ENCODE measurements around the gene CECR2.
A peak's percentile ranks its signal among the peaks of the same experiment; 100 is the strongest.

Gene CECR2

DNA sequence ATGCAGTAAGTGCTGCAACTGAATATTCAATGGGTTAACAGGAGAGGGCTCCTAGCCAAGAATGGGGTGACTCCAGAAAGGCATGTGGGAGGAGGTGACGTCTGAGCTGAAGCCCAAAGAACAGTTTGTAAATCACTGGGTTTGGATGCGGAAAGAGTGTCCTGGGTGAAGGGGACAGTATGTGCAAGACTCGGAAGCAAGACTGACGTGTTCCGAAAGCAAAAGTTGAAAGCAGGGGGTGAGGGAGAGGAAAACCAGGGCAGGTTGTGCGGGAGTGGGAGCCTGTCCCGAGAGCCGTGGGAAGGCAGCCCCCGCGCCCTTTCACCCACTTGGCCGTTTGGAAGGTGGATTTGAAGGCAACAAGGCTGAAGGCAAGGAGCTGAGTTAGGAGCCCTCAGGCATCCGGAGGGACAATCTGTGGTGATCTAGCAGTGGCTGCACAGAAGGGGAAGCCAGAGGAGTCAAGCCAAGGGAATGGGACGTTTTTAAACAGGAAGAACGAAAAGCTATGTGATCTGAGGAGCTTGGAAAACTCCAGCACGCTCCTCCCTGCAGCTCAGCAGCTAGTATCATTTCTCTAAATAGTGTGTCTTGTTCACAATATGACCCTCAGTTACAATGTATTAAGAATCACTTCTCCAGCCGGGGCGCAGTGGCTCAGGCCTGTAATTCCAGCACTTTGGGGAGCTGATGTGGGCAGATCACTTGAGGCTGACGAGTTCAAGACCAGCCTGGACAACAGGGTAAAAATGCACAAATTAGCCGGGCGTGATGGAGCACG, 201.8 kb downstream of the CECR2 start:
- DNase-seq (ENCODE audit: low spot score): peak; percentile 87

GRCh38 chr22:17575151-17575550, 205.9 kb downstream of the CECR2 start:
- DNase-seq (ENCODE audit: low spot score): no peak

DNA sequence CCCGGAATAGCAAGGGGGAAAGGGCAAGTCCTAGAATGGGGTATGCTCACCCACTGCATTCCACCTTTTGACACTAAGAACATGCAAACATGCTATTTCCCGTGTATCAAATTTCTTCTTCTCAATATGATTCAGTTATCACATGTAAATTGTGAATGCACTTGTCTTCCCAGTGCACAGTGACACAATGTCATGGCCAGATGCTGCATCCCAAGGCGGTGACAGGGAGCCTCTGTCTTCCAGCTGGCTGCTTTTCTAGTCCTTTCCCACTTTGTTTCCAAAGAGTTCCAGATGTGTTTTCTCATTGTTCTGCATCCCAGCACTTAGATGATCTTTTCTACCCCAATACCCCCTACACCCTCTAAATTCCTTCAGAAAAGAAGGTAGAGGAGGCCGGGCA, 206.4 kb downstream of the CECR2 start:
- peak; percentile 89 for DNase-seq (ENCODE audit: low spot score)

GRCh38 chr22:17576470-17576869, 207.2 kb downstream of the CECR2 start:
- DNase-seq (ENCODE audit: low spot score): no peak

- DNase-seq (ENCODE audit: low spot score): peak; percentile 89
These were observed 209.0 kb downstream of the CECR2 start for GRCh38 chr22:17578136-17578754.

DNA sequence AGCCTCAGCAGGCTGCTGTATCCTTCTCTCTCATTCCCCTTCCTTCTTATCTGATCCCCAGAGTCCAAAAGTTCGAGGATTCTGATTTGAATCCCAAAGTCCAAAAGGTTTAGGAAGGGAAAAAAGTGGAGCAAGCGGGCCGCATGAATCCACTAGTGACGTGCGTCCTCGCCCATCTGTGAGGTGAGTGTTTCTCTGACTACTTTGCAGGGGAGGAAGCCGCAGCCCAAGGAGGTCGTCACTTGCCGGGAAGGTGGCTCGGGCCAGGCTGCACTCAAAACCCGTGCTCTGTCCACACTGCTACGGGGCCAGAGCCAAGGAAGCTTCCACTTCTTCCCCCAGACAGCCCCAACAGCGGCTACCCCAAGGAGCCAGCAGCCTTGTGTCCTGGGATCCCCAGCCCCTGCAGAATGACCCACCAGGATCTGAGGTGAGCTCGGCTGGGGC, 210.3 kb downstream of the CECR2 start:
- no peak for DNase-seq (ENCODE audit: low spot score)

DNA sequence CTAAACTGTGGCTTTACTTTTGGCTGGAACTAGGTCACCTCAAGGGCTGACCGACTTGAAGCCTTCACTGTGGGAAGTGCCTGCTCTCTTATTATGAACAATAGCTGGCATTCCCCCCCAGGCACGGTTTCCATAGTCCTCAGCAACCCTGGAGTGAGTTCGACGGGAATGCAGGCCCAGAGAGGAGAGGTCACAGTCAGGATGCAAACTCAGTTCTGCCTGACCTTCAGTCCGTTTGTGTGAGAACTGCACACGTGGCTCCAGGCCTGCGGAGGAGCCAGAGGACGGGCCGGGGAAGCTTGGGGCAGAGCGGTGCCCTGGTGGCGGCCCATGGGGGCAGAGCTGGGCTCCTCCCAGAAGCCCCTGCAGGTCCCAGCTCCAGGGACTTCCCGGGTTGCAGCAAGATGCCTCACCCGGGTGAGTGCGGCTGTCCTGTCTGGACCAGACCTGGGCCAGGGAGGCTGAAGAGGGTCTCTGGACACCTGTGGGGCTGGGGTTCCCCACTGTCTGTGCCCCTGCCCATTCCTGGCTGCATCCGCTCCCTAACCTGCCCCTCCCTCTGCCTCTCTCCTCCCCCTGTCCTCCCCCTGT, 211.3 kb downstream of the CECR2 start:
- DNase-seq (ENCODE audit: low spot score): no peak

DNA sequence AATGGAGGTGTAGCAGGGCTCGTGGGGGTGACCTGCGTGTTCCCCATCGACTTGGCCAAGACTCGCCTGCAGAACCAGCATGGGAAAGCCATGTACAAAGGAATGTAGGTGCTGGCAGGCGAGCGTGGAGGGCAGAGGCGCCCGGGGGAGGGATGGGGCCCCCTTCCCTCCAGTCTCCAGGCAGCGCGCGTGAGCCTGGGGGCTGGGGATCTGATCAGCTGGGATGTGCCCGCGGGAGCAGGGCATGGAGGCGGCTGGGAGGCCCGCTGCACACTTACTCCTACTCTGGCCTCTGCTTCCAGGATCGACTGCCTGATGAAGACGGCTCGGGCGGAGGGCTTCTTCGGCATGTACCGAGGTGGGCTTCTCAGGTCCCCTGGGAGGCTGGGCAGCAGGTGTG, 211.8 kb downstream of the CECR2 start:
- no peak for DNase-seq (ENCODE audit: low spot score)

- no peak for DNase-seq (ENCODE audit: low spot score)
These were observed 212.4 kb downstream of the CECR2 start for GRCh38 chr22:17581631-17582030.

DNA sequence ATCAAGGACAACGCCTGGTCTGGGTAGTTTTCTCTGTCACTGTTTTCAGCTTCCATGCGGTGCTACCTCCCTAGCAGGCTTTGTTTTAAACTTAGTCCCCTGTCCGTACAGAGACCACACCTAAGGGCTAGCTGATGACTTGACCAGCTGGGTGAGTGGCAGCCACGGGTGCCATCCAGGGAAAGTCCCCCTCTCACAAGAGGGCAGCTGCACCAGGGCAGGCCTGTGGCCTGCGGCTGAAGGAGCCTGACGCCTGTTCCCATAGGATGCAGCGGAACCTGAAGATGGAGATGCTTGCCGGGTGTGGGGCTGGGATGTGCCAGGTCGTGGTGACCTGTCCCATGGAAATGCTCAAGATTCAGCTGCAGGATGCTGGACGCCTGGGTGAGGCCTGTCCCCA, 213.9 kb downstream of the CECR2 start:
- no peak for DNase-seq (ENCODE audit: low spot score)

DNA sequence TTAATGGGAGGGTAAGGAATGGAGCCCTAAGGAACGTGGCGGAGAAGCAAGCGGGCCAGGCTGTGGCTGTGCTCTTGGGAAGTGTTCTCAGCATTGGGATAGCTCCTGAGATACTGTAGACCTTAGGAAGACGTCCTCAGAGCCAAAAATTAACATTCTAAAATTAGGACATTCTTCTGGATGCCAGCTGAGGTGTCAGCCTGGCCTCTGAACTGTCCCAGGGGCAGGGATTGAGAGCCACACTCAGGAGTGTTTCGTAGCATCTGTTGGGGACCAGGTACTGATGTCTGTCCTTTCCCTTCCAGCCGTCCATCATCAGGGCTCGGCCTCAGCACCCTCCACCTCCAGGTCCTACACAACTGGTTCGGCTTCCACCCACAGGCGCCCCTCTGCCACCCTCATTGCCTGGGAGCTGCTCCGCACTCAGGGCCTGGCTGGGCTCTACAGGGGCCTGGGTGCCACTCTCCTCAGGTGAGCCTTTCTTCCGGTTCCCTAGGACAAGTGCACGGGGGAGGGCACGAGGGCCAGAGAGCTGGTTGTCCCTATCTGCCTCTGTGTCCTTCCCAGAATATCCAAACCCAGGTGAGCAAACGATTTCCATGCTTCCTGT, 217.7 kb downstream of the CECR2 start:
- no peak for DNase-seq (ENCODE audit: low spot score)

DNA sequence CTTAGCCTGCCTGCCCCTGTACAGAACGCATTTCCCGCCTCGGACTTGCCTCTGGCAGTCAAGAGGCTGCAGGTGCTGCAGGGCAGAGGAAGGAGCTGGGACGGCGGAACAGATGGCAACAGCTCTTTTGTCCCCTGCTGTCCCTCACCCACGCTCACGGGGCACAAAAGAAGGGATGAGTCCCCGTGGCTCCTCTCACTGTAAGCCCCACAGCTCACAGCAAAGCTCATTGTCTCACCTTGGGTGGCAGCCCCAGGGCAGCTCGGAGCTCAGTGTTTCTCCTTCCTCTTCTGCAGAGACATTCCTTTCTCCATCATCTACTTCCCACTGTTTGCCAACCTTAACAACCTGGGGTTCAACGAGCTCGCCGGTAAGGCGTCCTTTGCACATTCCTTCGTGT, 218.4 kb downstream of the CECR2 start:
- DNase-seq (ENCODE audit: low spot score): no peak

- DNase-seq (ENCODE audit: low spot score): no peak
These were observed 219.3 kb downstream of the CECR2 start for GRCh38 chr22:17588606-17589005.

- DNase-seq (ENCODE audit: low spot score): no peak
These were observed 220.6 kb downstream of the CECR2 start for GRCh38 chr22:17589810-17590375.

- no peak for DNase-seq (ENCODE audit: low spot score)
These were observed 221.3 kb downstream of the CECR2 start for GRCh38 chr22:17590586-17590985.

DNA sequence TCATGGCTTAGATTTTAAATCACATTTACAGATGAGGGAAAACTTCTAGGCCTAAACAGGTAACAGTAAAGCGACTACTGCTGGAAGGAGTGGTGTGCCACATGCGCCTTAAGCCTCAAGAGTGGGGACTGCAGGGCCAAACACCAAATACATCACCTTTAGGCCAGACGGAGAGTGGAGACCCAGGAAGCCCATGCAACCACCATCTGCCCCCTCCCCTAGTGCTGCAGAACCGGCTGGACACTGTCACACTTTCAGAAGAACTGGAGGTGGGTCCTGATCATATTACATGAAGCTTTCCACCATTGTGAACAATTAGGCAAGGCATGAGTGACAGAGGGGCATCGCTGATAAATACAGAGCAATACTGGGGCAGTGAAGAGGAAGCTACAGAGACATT, 222.9 kb downstream of the CECR2 start:
- no peak for DNase-seq (ENCODE audit: low spot score)

GRCh38 chr22:17596226-17596625, 227.0 kb downstream of the CECR2 start:
- DNase-seq (ENCODE audit: low spot score): no peak

GRCh38 chr22:17597217-17597616, 228.0 kb downstream of the CECR2 start:
- DNase-seq (ENCODE audit: low spot score): no peak

DNA sequence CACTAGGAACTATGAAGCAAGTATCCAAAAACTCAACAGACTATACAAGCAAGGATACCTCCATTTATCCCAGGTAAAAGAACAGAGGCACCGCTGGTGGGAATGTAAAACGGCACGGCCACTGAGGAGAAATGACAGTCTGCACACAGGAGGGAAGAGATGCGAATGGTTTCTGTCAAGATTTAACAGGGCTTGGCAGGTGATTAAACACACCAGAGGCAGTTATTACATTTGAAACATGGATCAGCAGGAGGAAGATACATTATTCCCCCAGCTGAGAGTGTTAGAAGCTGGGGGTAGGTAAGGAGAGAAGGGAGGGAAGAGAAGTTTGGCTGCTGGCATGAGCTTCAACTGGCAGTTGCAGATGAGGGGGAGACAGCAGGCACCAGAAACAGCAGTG, 229.1 kb downstream of the CECR2 start:
- DNase-seq (ENCODE audit: low spot score): no peak

DNA sequence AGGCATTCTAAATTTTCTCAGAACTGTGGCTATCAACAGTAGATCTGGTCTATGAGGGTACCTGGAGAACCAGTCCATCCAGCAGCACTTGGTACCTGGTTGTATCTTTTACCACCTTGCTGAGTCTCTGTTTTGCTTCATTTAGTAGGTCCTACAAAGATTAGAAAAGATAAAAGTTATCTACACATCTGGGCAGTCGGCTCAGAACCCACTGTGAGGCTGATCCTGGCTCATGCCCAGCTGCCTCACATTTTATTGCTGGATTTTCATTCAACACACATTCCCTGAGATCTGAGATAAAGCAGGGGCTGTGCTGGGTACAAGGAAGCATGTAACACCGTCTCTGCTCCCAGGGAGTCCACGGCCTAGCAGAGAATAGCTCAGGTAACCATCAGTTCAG, 231.8 kb downstream of the CECR2 start:
- no peak for DNase-seq (ENCODE audit: low spot score)

DNA sequence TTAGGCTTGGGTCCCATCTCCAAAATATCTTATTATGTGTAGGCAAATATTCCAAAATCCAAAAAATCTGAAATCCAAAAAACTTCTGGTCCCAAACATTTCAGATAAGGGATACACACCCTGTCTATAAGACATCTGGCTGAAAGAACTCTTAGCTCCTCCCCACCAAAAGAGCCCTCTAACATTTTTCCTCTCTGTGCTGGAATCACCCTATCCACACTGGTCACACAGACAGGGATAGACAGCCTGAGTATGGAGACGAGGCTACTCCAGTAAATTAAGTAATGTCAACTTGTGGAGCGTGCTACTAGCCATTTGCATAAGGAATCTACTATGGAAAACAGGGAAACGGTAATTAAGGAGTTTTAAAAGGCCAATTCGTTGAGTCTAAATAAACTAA, 234.4 kb downstream of the CECR2 start:
- DNase-seq (ENCODE audit: low spot score): no peak

GRCh38 chr22:17606496-17606895, 237.2 kb downstream of the CECR2 start:
- no peak for DNase-seq (ENCODE audit: low spot score)
